ENCODE data around the gene CACNA1B.
"Not testable (repeated sequence)": the region's sequence is repeated elsewhere in the genome, so short reads cannot be mapped to it uniquely, and the experiment has no call there.

CACNA1B gene

GRCh38 chr9:138073408-138073807 is 195.8 kb downstream of the CACNA1B start:
- no peak for DNase-seq (ENCODE audit: low read depth)

- no peak for DNase-seq (ENCODE audit: low read depth)
These were observed 196.2 kb downstream of the CACNA1B start for GRCh38 chr9:138073808-138074207.

- DNase-seq (ENCODE audit: low read depth) = no peak
These were observed 196.9 kb downstream of the CACNA1B start for GRCh38 chr9:138074516-138074915.

GRCh38 chr9:138075496-138075895 is 197.9 kb downstream of the CACNA1B start:
- DNase-seq (ENCODE audit: low read depth) = no peak

GRCh38 chr9:138075961-138076649 is 198.5 kb downstream of the CACNA1B start:
- no peak for DNase-seq (ENCODE audit: low read depth)

- no peak for DNase-seq (ENCODE audit: low read depth)
These were observed 199.0 kb downstream of the CACNA1B start for GRCh38 chr9:138076650-138077009.

GRCh38 chr9:138077126-138077525 is 199.5 kb downstream of the CACNA1B start:
- DNase-seq (ENCODE audit: low read depth) = no peak

GRCh38 chr9:138077898-138078540 is 200.4 kb downstream of the CACNA1B start:
- no peak for DNase-seq (ENCODE audit: low read depth)

- no peak for DNase-seq (ENCODE audit: low read depth)
These were observed 201.3 kb downstream of the CACNA1B start for GRCh38 chr9:138078846-138079245.

GRCh38 chr9:138080979-138081378 is 203.4 kb downstream of the CACNA1B start:
- no peak for DNase-seq (ENCODE audit: low read depth)

GRCh38 chr9:138082918-138083636 is 205.5 kb downstream of the CACNA1B start:
- DNase-seq (ENCODE audit: low read depth) = no peak

GRCh38 chr9:138083873-138084272 is 206.3 kb downstream of the CACNA1B start:
- no peak for DNase-seq (ENCODE audit: low read depth)

GRCh38 chr9:138085568-138085967 is 208.0 kb downstream of the CACNA1B start:
- DNase-seq (ENCODE audit: low read depth) = no peak

- not testable (repeated sequence) for DNase-seq (ENCODE audit: low read depth)
These were observed 214.5 kb downstream of the CACNA1B start for GRCh38 chr9:138092057-138092456.

- DNase-seq (ENCODE audit: low read depth) = no peak
These were observed 216.4 kb downstream of the CACNA1B start for GRCh38 chr9:138094028-138094427.

- DNase-seq (ENCODE audit: low read depth) = no peak
These were observed 218.4 kb downstream of the CACNA1B start for GRCh38 chr9:138095813-138096518.

- no peak for DNase-seq (ENCODE audit: low read depth)
These were observed 218.9 kb downstream of the CACNA1B start for GRCh38 chr9:138096519-138096845.

GRCh38 chr9:138097501-138097991 is 220.0 kb downstream of the CACNA1B start:
- DNase-seq (ENCODE audit: low read depth) = no peak

- DNase-seq (ENCODE audit: low read depth) = no peak
These were observed 220.7 kb downstream of the CACNA1B start for GRCh38 chr9:138098116-138098907.

GRCh38 chr9:138098908-138099791 is 221.6 kb downstream of the CACNA1B start:
- DNase-seq (ENCODE audit: low read depth) = no peak
